OCI-LY1 (cell line): Measurements from ENCODE around the gene NDUFA11.

ENCODE experiments used
- H2AFZ ChIP-seq: fragments of 200-600 bp; sonication (generic), shearing (Covaris generic); 2 replicates; pipeline ENCODE4 v1.6.0; 2014; ENCODE audit warnings: antibody characterized with exemption, mild to moderate bottlenecking, low read length
- H3F3A ChIP-seq: fragments of 200-600 bp; sonication (generic), shearing (Covaris generic); 2 replicates; pipeline ENCODE4 v1.6.0; 2014; ENCODE audit warnings: mild to moderate bottlenecking, antibody characterized with exemption, low read length, moderate library complexity; ENCODE audit not compliant: insufficient read depth
- H3K27ac ChIP-seq: fragments of 200-600 bp; sonication (generic); 2 replicates; pipeline ENCODE4 v1.5.1; 2014; ENCODE audit warnings: low read length, mixed run types, mild to moderate bottlenecking, low read depth; ENCODE audit not compliant: poor library complexity, severe bottlenecking
- H3K27me3 ChIP-seq: fragments of 200-600 bp; sonication (generic); 2 replicates; pipeline ENCODE4 v1.6.0; 2014; ENCODE audit warnings: antibody characterized with exemption, mild to moderate bottlenecking, low read length, moderate library complexity; ENCODE audit not compliant: insufficient read depth
- H3K36me3 ChIP-seq: fragments of 200-600 bp; sonication (generic); 2 replicates; pipeline ENCODE4 v1.6.1; 2014; ENCODE audit warnings: mild to moderate bottlenecking, antibody characterized with exemption, low read length, moderate library complexity, mixed read lengths; ENCODE audit not compliant: insufficient read depth
- H3K4me1 ChIP-seq: fragments of 200-600 bp; sonication (generic); 2 replicates; pipeline ENCODE4 v1.5.1; 2014; ENCODE audit warnings: mild to moderate bottlenecking, low read length, moderate library complexity; ENCODE audit not compliant: insufficient read depth, severe bottlenecking
- H3K4me2 ChIP-seq: fragments of 200-600 bp; sonication (generic), shearing (Covaris generic); 2 replicates; pipeline ENCODE4 v1.6.1; 2014; ENCODE audit warnings: low read length
- H3K4me3 ChIP-seq: fragments of 200-600 bp; sonication (generic); 2 replicates; pipeline ENCODE4 v1.5.1; 2014; ENCODE audit warnings: low read length, low read depth, mild to moderate bottlenecking, mixed read lengths; ENCODE audit not compliant: poor library complexity, severe bottlenecking
- H3K79me2 ChIP-seq: fragments of 200-600 bp; shearing (Covaris generic); 2 replicates; pipeline ENCODE4 v1.6.1; 2016; ENCODE audit warnings: mixed run types, low read length, mixed read lengths; ENCODE audit not compliant: insufficient read depth
- H3K9ac ChIP-seq: fragments of 200-600 bp; sonication (generic), shearing (Covaris generic); 2 replicates; pipeline ENCODE4 v1.6.1; 2014; ENCODE audit warnings: mild to moderate bottlenecking, low read length, mixed read lengths
- H3K9me2 ChIP-seq: fragments of 200-600 bp; sonication (generic), shearing (Covaris generic); 2 replicates; pipeline ENCODE4 v1.6.1; 2014; ENCODE audit warnings: low read depth, mild to moderate bottlenecking, low read length, mixed read lengths
- H3K9me3 ChIP-seq: fragments of 200-600 bp; shearing (Covaris generic); 2 replicates; pipeline ENCODE4 v1.6.1; 2014; ENCODE audit warnings: low read length, mixed read lengths
- H4K20me1 ChIP-seq: fragments of 200-600 bp; sonication (generic), shearing (Covaris generic); 2 replicates; pipeline ENCODE4 v1.6.0; 2016; ENCODE audit warnings: mild to moderate bottlenecking, low read length; ENCODE audit not compliant: insufficient read depth
- EZH2 ChIP-seq: fragments of 200-600 bp; sonication (generic), shearing (Covaris generic); IDR thresholded peaks from 2 replicates; pipeline ENCODE4 v1.8.0; 2017; ENCODE audit warnings: borderline replicate concordance, mixed run types, mild to moderate bottlenecking, antibody characterized with exemption, low read length, moderate library complexity, mixed read lengths
- TF ChIP-seq, protein P1 (sequence below): fragments of 200-600 bp; sonication (generic), shearing (Covaris generic); IDR thresholded peaks from 2 replicates; pipeline ENCODE4 v1.5.1; 2017; ENCODE audit warnings: mild to moderate bottlenecking, antibody characterized with exemption, low read length, moderate library complexity, mixed read lengths

Gene NDUFA11

DNA sequence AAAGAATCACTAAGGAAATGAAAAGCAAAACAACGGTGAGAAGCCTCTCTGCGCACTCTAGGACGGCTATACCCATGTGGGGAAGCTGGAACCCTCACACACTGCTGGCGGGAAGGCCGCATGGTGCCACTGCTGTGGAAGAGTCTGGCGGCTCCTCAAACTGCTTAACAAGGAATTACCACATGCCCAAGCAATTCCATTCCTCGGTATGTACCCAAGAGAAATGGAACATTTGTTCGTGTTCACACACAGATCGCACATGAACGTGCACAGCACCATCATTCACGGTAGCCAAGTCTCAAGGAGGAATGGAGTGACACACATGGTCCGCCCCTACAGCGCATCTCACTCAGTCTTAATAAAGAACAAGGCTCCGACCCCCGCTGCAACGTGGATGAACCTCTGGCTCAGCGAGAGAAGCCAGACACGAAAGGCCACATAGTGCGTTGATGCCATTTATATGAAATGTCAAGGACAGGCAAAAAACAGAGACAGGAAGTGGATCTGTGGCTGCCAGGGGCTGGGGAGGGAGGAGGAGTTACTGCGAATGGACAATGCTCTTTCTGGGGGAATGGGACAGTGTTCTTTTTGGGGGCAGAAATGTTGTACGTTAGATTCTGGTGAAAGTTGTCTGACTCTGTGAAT, 18.0 kb upstream of the NDUFA11 start:
- Histone ChIP-seq H3K27me3 (no peaks in the 10 kb centered on the region), H4K20me1 (no peaks in the 10 kb centered on the region), H3K9ac (no peak overlapping the region), H3K9me2 (no peaks in the 10 kb centered on the region), H3K9me3 (no peaks in the 10 kb centered on the region), H3K4me3 (no peak overlapping the region), H3K4me2 (no peak overlapping the region), H3K36me3 (peaks cover 93% of the 10 kb centered on the region), H3K27ac (no peak overlapping the region), H3K4me1 (no peaks in the 10 kb centered on the region), H3K79me2 (no peaks in the 10 kb centered on the region), H2AFZ (no peak overlapping the region), H3F3A (no peaks in the 10 kb centered on the region)
- TF ChIP-seq, protein P1, sequence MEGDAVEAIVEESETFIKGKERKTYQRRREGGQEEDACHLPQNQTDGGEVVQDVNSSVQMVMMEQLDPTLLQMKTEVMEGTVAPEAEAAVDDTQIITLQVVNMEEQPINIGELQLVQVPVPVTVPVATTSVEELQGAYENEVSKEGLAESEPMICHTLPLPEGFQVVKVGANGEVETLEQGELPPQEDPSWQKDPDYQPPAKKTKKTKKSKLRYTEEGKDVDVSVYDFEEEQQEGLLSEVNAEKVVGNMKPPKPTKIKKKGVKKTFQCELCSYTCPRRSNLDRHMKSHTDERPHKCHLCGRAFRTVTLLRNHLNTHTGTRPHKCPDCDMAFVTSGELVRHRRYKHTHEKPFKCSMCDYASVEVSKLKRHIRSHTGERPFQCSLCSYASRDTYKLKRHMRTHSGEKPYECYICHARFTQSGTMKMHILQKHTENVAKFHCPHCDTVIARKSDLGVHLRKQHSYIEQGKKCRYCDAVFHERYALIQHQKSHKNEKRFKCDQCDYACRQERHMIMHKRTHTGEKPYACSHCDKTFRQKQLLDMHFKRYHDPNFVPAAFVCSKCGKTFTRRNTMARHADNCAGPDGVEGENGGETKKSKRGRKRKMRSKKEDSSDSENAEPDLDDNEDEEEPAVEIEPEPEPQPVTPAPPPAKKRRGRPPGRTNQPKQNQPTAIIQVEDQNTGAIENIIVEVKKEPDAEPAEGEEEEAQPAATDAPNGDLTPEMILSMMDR, result no peak
- no peak for TF ChIP-seq EZH2

DNA sequence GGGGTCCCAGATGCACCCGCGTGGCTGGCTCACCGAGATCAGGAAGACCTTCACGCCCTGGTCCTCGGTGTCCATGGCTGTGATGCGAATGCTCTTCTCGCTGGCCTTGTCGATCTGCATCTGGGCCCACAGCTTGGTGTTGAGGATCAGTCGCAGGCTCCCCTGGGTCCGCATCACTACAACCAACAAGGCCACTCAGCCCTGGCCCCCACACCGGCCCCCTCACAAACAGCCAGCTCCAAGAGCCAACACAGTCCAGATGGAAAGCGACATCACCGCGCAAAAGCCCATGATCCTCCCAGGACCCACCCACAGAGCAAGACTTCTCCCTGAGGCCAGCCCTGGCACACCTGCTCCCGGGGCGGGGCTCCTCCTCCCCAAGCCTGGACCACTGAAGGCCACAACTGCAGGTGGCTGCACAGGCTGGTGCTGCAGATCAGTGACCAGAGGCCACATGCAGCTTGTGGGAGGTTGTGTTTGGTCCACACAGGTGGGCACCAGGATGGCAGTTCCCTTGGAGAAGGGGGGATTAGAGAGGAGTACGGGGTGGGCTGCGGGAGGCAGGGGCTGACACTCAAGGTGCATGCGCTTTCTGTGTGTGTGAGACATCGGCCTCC, 15.0 kb upstream of the NDUFA11 start:
- Histone ChIP-seq H3K79me2 (no peaks in the 10 kb centered on the region), H4K20me1 (no peaks in the 10 kb centered on the region), H3K27ac (no peak overlapping the region), H3K9me3 (no peaks in the 10 kb centered on the region), H2AFZ (no peak overlapping the region), H3K27me3 (no peaks in the 10 kb centered on the region), H3K4me1 (no peaks in the 10 kb centered on the region), H3F3A (no peaks in the 10 kb centered on the region), H3K9ac (no peak overlapping the region), H3K4me2 (no peak overlapping the region), H3K36me3 (peaks cover 77% of the 10 kb centered on the region), H3K4me3 (no peak overlapping the region), H3K9me2 (no peaks in the 10 kb centered on the region)
- TF ChIP-seq, protein P1, result no peak
- no peak for TF ChIP-seq EZH2

DNA sequence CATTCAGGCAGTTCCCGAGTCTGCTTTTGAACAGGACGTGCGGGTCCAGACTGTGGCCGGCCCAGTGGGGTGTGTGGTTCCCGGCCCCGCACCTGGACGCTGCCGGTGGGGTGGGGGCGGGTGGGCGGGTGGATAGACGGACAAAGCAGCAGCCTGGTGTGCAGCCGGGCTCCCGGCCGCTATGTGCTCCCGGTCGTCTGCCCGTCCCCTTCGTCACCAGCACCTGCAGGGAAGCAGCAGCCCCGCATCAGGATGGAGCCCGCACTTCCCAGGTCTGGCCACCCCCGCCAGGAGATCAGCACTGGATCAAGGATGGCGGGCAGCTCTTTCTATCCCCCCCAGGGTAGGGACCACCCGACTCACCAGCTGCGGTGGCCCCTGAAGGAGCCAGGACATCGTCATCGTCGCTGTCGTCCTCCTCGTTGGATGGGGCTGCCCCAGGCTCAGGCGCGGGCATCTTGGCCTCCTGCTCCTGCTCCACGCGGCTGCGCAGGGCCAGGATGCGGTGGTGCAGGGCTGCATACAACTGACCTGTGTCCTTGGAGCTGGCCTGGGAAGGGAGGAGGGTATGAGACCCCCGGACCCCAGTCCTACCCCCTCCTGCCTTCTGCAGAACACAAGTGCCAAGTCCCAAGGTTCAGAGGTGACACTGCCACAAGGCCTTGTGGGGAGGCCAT, 14.0 kb upstream of the NDUFA11 start:
- Histone ChIP-seq H3F3A (no peaks in the 10 kb centered on the region), H3K36me3 (peaks cover 72% of the 10 kb centered on the region)

More for the DNA sequence above, 14.0 kb upstream of the NDUFA11 start:
- Histone ChIP-seq H3K79me2 (no peaks in the 10 kb centered on the region), H3K27me3 (no peaks in the 10 kb centered on the region), H4K20me1 (no peaks in the 10 kb centered on the region), H3K9ac (no peak overlapping the region), H3K27ac (no peak overlapping the region), H3K4me3 (no peak overlapping the region), H3K4me1 (no peaks in the 10 kb centered on the region), H3K4me2 (no peak overlapping the region), H3K9me2 (no peaks in the 10 kb centered on the region), H2AFZ (no peak overlapping the region), H3K9me3 (no peaks in the 10 kb centered on the region)
- TF ChIP-seq, protein P1, result no peak
- no peak for TF ChIP-seq EZH2
